Erythroblast (primary cell): ENCODE data around the gene COQ8B.

ENCODE experiments used
- GATA1 ChIP-seq: IDR thresholded peaks from 2 replicates; pipeline ENCODE4 v1.6.1; 2011; ENCODE audit warnings: low read depth, mild to moderate bottlenecking, control low read depth, low read length, moderate library complexity
- POLR2A ChIP-seq: IDR thresholded peaks from 2 replicates; pipeline ENCODE4 v1.6.1; 2011; ENCODE audit warnings: mild to moderate bottlenecking, low read length

- TF ChIP-seq POLR2A (no peak), GATA1 (no peak)
These were observed 73.9 kb downstream of the COQ8B start for GRCh38 chr19:40642757-40643305.
